HG02642 (cell line): ENCODE data around the gene ZNF175.

Source experiments
- ATAC-seq: cut with Tn5 transposase; IDR thresholded peaks from one replicate; pipeline ENCODE4 v1.9.1; 2021; ENCODE audit warnings: mild to moderate bottlenecking; ENCODE audit not compliant: unreplicated experiment, poor library complexity

The ZNF175 gene

GRCh38 chr19:51570962-51571575 lies at the start of gene ZNF175:
ZNF175 (plus strand) TSS chr19:51571283; CDS start chr19:51573330, 2,047 bp downstream.
- ATAC-seq, result peak; percentile 85

- no peak for ATAC-seq
Measured at GRCh38 chr19:51521357-51521756, 49.7 kb upstream of the ZNF175 start.

GRCh38 chr19:51521781-51522180 lies 49.3 kb upstream of the ZNF175 start:
- no peak for ATAC-seq

- ATAC-seq, result no peak
Measured at GRCh38 chr19:51524666-51525264, 46.3 kb upstream of the ZNF175 start.

- no peak for ATAC-seq
Measured at GRCh38 chr19:51525651-51526050, 45.4 kb upstream of the ZNF175 start.

- ATAC-seq, result no peak
Measured at GRCh38 chr19:51529301-51529700, 41.8 kb upstream of the ZNF175 start.

GRCh38 chr19:51530616-51531015 lies 40.5 kb upstream of the ZNF175 start:
- no peak for ATAC-seq

- ATAC-seq, result peak; percentile 72
Measured at GRCh38 chr19:51531349-51532315, 39.5 kb upstream of the ZNF175 start, which contains the start of gene SIGLEC6. SIGLEC6 (minus strand) TSS chr19:51531670; CDS start chr19:51531648, 22 bp downstream.

- no peak for ATAC-seq
Measured at GRCh38 chr19:51535535-51535934, 35.5 kb upstream of the ZNF175 start.

- no peak for ATAC-seq
Measured at GRCh38 chr19:51539821-51540366, 31.2 kb upstream of the ZNF175 start.

- no peak for ATAC-seq
Measured at GRCh38 chr19:51541458-51542357, 29.4 kb upstream of the ZNF175 start.

- no peak for ATAC-seq
Measured at GRCh38 chr19:51542699-51543098, 28.4 kb upstream of the ZNF175 start.

- ATAC-seq, result no peak
Measured at GRCh38 chr19:51544038-51544437, 27.0 kb upstream of the ZNF175 start.

GRCh38 chr19:51546107-51546649 lies 24.9 kb upstream of the ZNF175 start:
- no peak for ATAC-seq

- ATAC-seq, result no peak
Measured at GRCh38 chr19:51546650-51547396, 24.3 kb upstream of the ZNF175 start.

- ATAC-seq, result no peak
Measured at GRCh38 chr19:51547397-51548212, 23.5 kb upstream of the ZNF175 start.

- ATAC-seq, result no peak
Measured at GRCh38 chr19:51548213-51548651, 22.9 kb upstream of the ZNF175 start.

GRCh38 chr19:51548891-51549305 lies 22.2 kb upstream of the ZNF175 start:
- ATAC-seq, result no peak
